Measurements from ENCODE around the gene PFKFB4. TPM values are rescaled to one million over a fixed set of nuclear protein-coding genes. Genes with fewer than 3 reads are reported as not detected.
"Not testable (repeated sequence)": the region's sequence is repeated elsewhere in the genome, so short reads cannot be mapped to it uniquely, and the experiment has no call there.

PFKFB4 gene
- total RNA-seq, 1 donor from 2014 or later = 2.2 TPM

DNA sequence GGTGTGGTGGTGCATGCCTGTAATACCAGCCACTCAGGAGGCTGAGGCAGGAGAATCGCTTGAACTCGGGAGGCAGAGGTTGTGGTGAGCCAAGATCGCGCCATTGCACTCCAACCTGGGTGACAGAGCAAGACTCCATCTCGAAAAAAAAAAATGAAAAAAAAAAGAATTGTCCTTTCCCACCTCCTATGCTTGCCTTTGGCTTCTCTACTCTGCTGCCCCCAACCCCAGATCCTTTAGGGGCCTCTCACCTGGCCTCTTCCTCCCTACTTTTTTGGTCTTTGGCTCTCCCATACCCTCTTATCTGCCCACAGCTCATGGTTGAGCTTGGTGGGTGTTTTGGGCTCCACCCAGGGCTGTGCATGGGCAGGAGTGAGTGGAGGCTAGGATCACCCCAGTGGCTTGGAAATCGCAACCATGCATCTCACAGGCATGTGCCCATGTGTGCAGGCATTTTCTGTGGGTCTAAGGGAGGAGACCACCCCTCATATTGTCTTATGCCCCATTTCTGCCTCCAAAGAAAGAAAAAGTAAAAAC is 50.6 kb downstream of the PFKFB4 start:
- no peak for DNase-seq
- intact Hi-C loops (cut with micrococcal nuclease) = no loop called here
- ATAC-seq = no peak

DNA sequence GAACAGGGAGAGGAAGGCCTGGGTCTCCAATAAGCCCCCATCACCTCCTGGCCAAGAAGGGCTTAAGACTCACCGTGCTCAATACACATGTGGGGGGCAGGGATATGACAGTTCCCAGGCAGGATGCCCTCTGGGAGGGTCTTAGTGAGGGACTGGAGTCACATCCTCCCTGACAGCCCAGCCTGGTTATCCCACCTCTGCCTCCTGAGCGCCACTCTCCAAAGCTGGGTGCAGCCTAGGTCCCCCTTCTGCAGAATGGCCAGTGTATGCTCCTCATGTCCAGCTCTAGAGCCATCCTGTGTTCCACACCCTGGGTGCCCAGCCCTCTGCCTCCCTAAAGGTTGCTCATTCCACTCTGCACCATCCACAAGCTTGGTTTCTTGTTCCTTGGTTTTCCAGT is 51.5 kb downstream of the PFKFB4 start:
- no peak for DNase-seq
- intact Hi-C loops (cut with micrococcal nuclease) = no loop called here
- no peak for ATAC-seq

DNA sequence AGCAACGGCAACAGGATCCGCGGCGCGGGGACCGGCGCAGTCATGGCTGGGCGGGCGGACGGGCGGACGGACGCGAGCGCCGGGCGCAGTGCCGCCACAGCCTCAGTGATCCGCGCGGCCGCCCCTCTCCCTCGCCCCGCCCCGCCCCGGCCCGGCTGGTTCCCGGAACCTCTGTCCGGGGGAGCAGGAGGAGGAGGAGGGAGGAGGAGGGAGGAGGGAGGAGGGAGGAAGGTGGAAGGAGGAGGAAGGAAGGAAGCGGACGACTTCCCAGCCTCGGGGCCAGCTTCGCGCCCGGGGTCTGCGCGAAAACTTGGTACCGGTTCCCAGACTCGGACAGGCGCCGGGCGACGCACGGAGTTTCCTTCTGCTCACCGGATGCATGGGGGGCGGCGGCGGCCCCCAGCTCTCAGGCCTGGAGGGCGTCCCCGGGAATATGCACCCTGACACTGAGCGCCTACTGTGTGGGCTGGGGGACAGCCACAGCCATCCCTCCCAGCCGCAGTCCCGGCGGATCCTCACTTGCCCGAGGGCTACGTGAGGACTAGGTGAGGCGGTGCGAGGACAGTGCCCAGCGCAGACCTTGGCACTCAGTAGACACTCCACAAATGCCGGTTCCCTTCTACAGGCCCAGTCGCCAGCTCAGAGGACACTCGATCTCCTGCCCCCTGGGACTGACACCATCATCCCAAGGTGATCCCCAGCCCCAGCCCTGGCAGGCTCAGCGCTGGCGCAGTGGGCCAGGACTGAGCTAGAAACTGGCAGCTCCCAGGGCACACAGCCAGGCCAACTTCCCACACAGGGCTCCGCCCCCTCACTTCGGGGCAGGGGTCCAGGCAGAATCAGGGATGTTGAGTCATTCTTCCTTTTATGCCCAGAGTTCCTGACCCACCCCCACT is 52.3 kb downstream of the PFKFB4 start, which contains the start of gene SHISA5:
Gene SHISA5 (minus strand): TSS at position 124 of the 896 bp plus-strand sequence. CDS start 80 bp downstream, at position 44.
- ATAC-seq = peak; percentile 92
- DNase-seq = peak; percentile 90
- intact Hi-C loops (cut with micrococcal nuclease) = no loop called here

DNA sequence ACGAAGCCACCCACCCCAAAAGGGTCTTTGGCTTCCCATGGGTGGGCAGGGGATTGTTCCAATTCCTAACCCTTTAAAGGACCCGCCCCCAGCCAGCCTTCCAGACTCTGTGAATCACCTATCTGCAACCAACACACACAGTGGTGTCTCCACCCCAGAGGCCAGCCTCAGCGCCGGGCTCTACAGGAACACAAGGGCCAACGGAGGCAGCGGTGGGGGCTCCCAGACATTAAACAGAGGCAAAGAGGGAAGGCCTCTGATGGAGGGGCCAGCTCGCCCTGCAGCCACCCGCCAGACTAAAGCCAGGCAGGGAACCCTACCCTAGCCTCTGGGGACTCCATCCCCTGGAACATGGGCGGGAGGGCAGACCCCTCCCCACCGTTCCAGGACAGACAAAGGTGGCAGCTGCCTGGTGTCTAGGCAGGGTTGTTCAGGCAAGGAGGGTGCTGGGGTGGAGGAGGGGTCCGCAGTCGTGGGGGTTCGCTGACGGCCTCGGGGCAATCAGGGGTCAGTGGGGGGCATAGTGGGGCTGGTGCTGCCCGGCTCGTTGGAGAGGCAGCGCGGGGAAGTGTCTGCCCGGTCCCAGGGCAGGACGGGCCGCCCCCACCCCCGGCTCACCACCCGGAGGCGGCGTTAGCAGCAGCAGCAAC is 53.1 kb downstream of the PFKFB4 start:
- intact Hi-C loops (cut with micrococcal nuclease) = no loop called here
- ATAC-seq = peak; percentile 47
- peak; percentile 65 for DNase-seq

DNA sequence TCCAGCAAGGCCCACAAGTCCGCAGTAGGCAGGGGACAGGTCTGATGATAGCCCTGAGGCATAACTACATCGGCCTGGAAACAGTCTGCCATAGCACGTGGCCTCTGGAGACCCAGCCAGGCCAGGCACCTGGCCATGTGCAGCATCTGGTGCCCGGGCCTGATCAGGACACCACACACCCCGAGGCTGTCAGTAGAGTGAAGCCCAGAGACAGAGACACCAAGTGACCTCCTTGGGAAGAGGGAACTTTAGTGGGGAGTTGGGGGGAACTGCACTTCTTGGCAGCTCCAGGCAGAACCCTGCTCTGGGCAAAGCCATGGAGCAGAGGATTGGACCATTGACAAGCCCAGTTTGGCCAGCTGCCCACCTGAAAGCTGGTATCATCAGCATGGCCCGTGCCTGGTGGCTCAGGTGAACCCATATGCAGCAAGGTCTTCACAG is 53.9 kb downstream of the PFKFB4 start:
- DNase-seq (peak; percentile 68), ATAC-seq (peak; percentile 64)
- intact Hi-C loops (cut with micrococcal nuclease) = no loop called here

DNA sequence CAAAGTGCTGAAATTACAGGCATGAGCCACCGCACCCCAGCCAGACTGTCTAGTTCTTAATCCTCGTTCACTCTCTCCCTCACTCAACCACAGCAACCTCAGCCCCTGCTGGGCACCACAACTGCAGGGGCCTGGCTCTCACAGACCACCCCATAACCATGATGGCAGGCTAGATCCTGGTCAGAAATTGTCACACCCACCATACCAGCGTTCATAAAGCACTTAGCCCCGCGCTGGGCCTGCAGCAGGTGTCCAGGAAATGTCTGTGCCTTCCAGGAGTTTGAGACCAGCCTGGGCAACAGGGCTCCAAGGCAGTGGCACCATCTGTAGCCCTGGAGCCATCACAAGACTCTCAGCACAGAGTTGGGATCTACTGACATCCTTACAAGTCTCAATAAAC is 54.5 kb downstream of the PFKFB4 start:
- intact Hi-C loops (cut with micrococcal nuclease) = no loop called here
- DNase-seq (no peak), ATAC-seq (no peak)

DNA sequence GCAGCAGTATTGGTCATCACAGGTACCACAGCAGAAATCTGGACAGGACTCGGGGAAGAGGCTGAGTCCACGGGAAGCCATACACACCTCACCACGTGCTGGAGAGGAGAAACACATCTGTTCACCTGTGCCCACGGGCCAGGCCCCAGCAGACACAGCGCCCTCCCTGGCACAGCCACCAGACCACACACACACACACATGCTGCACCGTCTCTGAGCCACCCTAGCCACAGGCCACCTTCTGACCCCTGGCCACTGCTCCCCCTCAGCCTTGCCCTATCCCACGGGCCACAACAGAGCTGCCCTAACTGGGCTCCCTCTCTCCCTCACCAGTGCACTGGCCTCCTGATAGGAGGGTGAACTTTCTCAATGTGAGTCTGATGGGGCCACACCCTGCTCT is 55.4 kb downstream of the PFKFB4 start:
- DNase-seq (no peak), ATAC-seq (no peak)
- intact Hi-C loops (cut with micrococcal nuclease) = no loop called here

DNA sequence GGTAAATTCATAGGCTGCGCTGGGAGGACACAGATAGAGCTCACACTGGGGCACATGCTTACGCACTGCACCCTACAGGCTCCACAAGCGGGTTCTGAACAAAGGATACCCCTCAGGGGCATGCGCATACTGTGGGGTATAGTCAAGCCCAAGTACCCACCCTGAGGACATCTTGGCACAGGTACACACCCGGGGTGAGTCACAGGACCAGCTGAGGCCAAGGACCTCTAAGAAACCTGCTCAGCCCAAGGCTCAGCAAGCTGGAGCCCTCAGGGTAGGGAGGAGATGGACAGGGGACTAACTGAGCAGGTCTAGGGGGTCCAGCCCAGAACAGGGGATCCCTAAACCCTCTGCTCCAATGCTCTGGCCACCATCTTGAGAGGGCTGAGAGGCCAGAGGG is 55.9 kb downstream of the PFKFB4 start:
- ATAC-seq = no peak
- intact Hi-C loops (cut with micrococcal nuclease) = no loop called here

DNA sequence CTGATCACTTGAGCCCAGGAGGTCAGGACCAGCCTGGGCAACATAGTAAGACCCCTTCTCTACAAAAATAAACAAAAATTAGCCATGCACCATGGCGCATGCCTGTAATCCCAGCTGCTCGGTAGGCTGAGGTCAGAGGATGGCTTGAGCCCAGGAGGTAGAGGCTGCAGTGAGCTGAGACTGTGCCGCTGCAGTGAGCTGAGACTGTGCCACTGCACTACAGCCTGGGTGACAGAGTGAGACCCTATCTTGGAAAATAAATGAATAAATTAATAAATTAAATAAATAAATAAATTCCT is 63.5 kb downstream of the PFKFB4 start:
- intact Hi-C loops (cut with micrococcal nuclease) = no loop called here
- ATAC-seq (no peak), DNase-seq (no peak)

More for the DNA sequence above, 55.9 kb downstream of the PFKFB4 start:
- DNase-seq = no peak

DNA sequence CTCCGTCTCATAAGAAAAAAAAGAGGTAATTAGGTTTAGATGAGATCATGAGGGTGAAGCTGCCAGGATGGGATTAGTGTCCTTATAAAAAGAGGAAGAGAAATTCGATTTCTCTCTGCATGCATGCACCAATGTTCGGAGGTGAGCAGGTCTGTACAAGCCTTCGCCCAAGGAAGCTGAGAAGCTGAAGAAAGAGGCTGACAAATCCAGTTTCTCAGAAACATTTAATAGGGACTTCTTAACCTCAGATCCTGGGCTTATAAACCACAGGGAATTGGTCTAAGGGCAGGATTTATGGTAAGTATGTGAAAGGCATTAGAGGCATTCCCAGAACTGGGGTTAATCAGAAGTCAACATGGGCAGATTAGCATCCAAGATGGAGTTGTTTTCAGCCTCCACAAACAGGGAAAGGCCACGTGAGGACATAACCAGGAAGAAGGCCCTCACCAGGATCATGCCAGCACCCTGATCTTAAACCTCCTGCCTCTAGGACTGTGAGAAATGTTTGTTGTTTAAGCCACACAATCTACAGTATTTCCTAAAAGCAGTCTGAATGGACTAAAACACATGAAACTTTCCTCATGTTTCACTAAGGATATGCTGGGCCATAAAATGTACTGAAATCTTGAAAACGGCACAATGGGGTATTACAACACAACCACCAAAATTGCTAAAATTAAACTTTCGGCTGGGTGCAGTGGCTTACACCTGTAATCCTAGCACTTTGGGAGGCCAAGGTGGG is 64.0 kb downstream of the PFKFB4 start:
- intact Hi-C loops (cut with micrococcal nuclease) = no loop called here

DNA sequence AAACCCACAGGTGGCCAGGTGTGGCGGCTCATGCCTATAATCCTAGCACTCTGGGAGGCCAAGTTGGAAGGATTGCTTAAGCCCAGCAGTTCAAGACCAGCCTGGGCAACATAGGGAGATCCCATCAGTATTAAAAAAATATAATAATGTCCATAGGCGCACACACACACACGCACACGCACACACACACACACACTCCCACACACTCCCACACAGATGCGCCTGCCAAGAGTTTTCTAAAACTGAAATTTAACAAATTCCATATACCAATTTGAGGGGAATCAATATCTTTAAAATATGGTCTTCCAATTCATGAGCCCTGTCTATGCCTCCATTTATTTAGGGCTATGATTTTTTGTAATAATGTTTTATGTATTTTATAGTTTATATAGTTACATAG is 69.7 kb downstream of the PFKFB4 start:
- ATAC-seq (no peak), DNase-seq (no peak)
- intact Hi-C loops (cut with micrococcal nuclease) = no loop called here

More for the DNA sequence above, 64.0 kb downstream of the PFKFB4 start:
- DNase-seq (no peak), ATAC-seq (no peak)

DNA sequence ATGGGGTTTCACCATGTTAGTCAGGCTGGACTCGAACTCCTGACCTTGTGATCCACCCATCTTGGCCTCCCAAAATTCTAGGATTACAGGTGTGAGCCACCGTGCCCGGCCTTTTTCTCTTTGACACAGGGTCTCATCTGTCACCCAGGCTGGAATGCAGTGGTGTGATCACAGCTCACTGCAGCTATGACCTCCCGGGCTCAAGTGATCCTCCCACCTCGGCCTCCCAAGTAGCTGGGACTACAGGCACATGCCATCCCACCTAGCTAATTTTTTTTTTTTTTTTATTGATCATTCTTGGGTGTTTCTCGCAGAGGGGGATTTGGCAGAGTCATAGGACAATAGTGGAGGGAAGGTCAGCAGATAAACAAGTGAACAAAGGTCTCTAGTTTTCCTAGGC is 73.8 kb downstream of the PFKFB4 start:
- ATAC-seq; DNase-seq; intact Hi-C loops (cut with micrococcal nuclease): not testable (repeated sequence)

DNA sequence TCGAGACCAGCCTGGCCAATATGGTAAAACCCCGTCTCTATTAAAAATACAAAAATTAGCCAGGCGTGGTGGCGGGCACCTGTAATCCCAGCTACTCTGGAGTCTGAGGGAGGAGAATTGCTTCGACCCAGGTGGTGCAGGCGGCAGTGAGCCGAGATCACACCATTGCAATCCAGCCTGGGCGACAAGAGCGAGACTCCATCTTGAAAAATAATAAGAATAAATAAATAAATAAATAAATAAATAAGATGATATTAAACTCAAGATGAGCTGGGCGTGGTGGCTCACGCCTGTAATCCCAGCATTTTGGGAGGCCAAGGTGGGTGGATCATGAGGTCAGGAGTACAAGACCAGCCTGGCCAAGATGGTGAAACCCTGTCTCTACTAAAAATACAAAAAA is 75.7 kb downstream of the PFKFB4 start:
- DNase-seq; ATAC-seq; intact Hi-C loops (cut with micrococcal nuclease): not testable (repeated sequence)

DNA sequence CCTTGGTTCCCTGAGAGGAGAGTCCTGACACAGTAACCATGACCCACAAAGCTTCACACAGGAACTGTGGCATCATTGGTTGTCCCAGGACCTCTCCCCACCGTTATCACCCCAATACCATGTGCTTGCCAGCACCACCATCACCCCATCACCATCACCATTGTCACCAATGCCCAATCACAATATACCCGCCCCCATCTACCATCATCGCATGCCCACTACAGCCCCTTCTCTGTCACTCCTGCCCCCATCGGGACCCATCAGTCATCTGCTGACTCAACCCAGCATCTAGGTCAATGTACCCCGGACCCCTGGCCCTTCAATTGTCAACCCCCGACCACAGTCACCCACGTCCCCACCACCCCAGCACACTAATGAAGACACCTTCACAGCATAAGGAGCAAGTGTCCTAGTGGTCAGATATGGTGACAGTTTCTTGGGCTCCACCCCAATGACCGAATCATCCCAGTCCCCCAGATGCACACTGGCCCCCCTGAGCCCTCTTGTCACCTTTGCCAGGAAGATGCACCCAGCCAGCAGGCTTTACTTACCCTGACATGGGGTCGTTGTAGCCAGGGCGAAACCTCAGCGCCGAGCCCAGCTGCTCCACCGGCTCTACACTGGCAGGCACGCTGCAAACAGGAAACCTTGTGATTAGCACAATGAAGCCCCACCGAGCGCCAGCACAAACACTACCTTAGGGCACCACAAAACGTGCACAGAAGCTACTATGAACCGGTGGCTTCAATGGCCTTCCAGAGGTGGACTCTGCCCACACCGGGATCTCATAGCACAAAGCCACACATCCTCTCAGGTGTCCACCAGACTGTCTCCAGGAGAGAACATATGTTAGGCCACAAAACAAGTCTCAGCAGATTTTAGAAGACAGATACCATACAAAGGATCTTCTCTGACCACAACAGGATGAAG is 77.7 kb downstream of the PFKFB4 start:
- DNase-seq (no peak), ATAC-seq (no peak)

DNA sequence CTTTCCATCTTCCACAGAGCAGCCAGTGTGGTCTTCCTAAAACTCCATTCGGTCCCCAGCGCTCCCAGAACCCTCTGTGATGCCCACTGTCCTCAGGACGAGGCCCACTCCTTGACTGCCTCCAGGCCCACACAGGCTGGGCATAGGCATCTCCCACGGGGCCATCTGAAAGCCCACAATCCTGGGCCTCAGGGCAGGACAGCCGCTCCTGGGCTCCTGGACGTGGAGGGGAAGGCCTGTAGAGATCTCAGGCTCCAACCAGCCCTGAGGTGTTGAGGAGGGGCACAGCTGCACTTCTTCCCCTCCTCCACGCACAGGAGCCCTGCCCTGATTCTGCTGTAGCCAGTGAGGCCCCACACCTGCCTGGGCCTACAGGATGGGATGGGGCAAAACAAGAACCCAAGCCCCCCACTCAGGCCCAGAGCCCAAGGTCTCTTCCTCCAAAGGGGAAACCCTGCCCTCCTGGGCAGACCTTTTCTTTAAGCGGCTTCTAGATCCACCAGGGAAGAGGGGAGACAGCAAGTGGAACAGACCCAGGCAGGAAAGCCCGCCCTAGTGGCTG is 78.6 kb downstream of the PFKFB4 start:
- DNase-seq = no peak
- ATAC-seq = no peak
- intact Hi-C loops (cut with micrococcal nuclease) = no loop called here

More for the DNA sequence above, 77.7 kb downstream of the PFKFB4 start:
- intact Hi-C loops (cut with micrococcal nuclease) = no loop called here

DNA sequence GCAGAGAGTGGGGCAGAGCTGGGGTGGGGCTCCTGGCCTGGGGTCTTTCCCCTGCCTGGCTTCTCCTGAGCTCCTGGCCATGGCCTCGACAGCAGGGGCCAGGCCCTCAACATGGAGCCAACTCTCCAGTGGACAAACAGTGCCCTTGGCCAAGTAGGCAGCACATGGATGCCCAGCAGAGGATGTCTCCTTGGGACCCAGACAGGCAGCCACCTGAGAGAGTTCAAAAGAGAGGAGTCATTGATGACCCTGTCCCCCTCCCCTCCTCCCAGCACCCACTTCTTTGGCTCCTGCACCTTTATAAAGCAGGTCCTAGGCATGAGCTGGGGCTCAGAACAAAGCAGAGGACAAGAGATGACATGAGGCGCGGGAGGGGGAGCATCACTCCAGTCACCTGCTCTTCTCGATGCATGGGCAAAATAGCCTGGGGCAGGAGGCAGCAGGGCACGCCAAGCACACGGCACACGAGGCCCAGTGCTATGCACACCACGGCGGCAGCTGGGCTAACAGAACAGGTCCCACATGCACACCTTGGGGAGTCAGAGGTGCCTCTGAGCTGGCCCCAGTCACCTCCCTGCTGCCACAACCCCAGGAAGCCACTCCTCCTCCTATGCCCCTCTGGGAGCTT is 80.1 kb downstream of the PFKFB4 start:
- DNase-seq (no peak), ATAC-seq (no peak)
- intact Hi-C loops (cut with micrococcal nuclease) = no loop called here

DNA sequence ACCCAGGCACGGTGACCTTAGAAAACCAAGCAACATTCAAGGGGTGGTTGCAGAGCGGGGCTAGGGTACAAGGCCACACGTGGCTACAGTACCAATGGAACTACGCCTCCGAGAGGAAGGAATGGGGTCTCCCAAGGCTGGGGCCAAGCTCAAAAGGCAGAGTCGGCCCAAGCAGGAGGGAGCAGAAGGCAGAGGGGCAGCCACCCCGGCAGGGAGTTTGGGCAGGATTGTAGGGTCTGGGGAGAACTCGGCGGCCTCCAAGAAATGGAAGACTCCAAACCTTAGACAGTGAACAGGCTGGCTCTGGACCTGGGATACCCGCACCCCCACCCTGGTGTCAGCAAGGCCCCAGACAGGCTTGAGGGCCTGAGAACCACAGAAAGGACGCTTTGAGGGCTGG is 81.4 kb downstream of the PFKFB4 start:
- DNase-seq (no peak), ATAC-seq (no peak)
- intact Hi-C loops (cut with micrococcal nuclease) = no loop called here

DNA sequence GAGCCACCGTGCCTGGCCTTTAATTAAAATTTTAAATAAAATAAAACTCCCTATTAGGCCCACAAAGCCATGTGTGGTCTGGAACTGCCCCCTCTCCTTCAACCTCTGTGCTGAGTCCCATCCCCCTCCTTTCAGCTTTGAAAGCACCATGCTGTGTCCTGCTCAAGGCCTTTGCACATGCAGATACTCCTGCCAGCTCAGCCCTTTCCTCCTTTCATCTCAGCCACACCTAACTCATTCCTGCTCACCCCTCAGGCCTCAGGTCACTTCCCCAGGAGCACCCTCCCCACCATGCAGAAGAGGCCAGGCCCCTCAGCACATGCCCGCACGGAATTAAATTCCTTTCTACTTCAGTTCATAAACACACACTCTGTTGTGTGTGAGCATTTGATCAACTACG is 82.0 kb downstream of the PFKFB4 start:
- no peak for DNase-seq
- intact Hi-C loops (cut with micrococcal nuclease) = no loop called here
- no peak for ATAC-seq

Data from left ventricle myocardium superior (tissue), 1 donor.